Measurements from ENCODE around the gene NDUFB11. TPM values are rescaled to one million over a fixed set of nuclear protein-coding genes. Genes with fewer than 3 reads are reported as not detected.

NDUFB11 gene
- total and polyA plus RNA-seq, 8 donors, result 45.3 to 408 (median 94.3) TPM

GRCh38 chrX:47178337-47178736 lies 33.8 kb upstream of the NDUFB11 start:
- Histone ChIP-seq H3K4me1 (no peaks in the 10 kb centered on the region), H3K9me3 (no peaks in the 10 kb centered on the region), H3K36me3 (peaks cover 52 to 100% (median 99%) of the 10 kb centered on the region in 4 donors), H3K27ac (no peak overlapping the region), H3K27me3 (peaks cover 0 to 21% (median 0%) of the 10 kb centered on the region in 3 donors), H3K4me3 (no peak overlapping the region)
- 80 to 91% (median 84%) methylated on average over 5 of the region's 5 CpGs for WGBS, 5 donors
- no peak for DNase-seq
- intact Hi-C loops (cut with DNase I; ENCODE audit: low total_unique reads), result no loop called here
- TF ChIP-seq POLR2AphosphoS5 (IDR thresholded peaks at IDR 0.05) (no peak), EP300 (IDR thresholded peaks at IDR 0.05) (no peak), CTCF (IDR thresholded peaks at IDR 0.05) (no peak), POLR2A (IDR thresholded peaks at IDR 0.05) (no peak)

GRCh38 chrX:47177079-47177478 lies 32.6 kb upstream of the NDUFB11 start:
- TF ChIP-seq POLR2AphosphoS5 (IDR thresholded peaks at IDR 0.05) (no peak), POLR2A (IDR thresholded peaks at IDR 0.05) (no peak), CTCF (IDR thresholded peaks at IDR 0.05) (no peak), EP300 (IDR thresholded peaks at IDR 0.05) (no peak)

GRCh38 chrX:47176101-47176740 lies 31.7 kb upstream of the NDUFB11 start:
- intact Hi-C loops (cut with DNase I; ENCODE audit: low total_unique reads), result no loop called here
- Histone ChIP-seq H3K4me3 (no peak overlapping the region), H3K27ac (no peak overlapping the region), H3K36me3 (peaks cover 48 to 100% (median 99%) of the 10 kb centered on the region in 4 donors), H3K27me3 (peaks cover 0 to 17% (median 0%) of the 10 kb centered on the region in 3 donors), H3K9me3 (no peaks in the 10 kb centered on the region), H3K4me1 (no peaks in the 10 kb centered on the region)
- DNase-seq, result no peak
- 83 to 93% (median 88%) methylated on average over 15 to 23 of the region's 23 CpGs for WGBS, 5 donors
- TF ChIP-seq POLR2A (IDR thresholded peaks at IDR 0.05), result no peak

More at GRCh38 chrX:47177079-47177478, 32.6 kb upstream of the NDUFB11 start:
- WGBS, 5 donors, result 38 to 89% (median 79%) methylated on average over 2 of the region's 2 CpGs
- peaks cover 0 to 18% (median 0%) of the 10 kb centered on the region in 3 donors for H3K27me3 ChIP-seq
- intact Hi-C loops (cut with DNase I; ENCODE audit: low total_unique reads), result no loop called here
- H3K27ac ChIP-seq, result no peak overlapping the region
- H3K36me3 ChIP-seq, result peaks cover 52 to 100% (median 99%) of the 10 kb centered on the region in 4 donors
- no peak overlapping the region for H3K4me3 ChIP-seq
- no peaks in the 10 kb centered on the region for H3K9me3 ChIP-seq
- DNase-seq, result no peak
- H3K4me1 ChIP-seq, result no peaks in the 10 kb centered on the region

- H3K27ac ChIP-seq, result no peak overlapping the region
- no peak overlapping the region for H3K4me3 ChIP-seq
- no peak for DNase-seq
- H3K4me1 ChIP-seq, result no peaks in the 10 kb centered on the region
- H3K36me3 ChIP-seq, result peaks cover 46 to 100% (median 99%) of the 10 kb centered on the region in 4 donors
- no peaks in the 10 kb centered on the region for H3K9me3 ChIP-seq
- WGBS, 5 donors, result 82 to 98% (median 93%) methylated on average over 11 to 12 of the region's 12 CpGs
- H3K27me3 ChIP-seq, result peaks cover 0 to 17% (median 0%) of the 10 kb centered on the region in 3 donors
- intact Hi-C loops (cut with DNase I; ENCODE audit: low total_unique reads), result no loop called here
- TF ChIP-seq POLR2AphosphoS5 (IDR thresholded peaks at IDR 0.05), result no peak
- no peak for TF ChIP-seq EP300 (IDR thresholded peaks at IDR 0.05)
- TF ChIP-seq CTCF (IDR thresholded peaks at IDR 0.05), result no peak
- TF ChIP-seq POLR2A (IDR thresholded peaks at IDR 0.05), result no peak
Measured at GRCh38 chrX:47175588-47175980, 31.1 kb upstream of the NDUFB11 start.
